NT2/D1 (cell line): ENCODE results near the gene GOLPH3.

Source experiments
- SUZ12 ChIP-seq: IDR thresholded peaks from 2 replicates; pipeline ENCODE4 v1.6.1; 2011; ENCODE audit not compliant: insufficient read length, insufficient read depth; ENCODE audit errors: extremely low read depth
- YY1 ChIP-seq: IDR thresholded peaks from 2 replicates; pipeline ENCODE4 v1.6.1; 2011; ENCODE audit not compliant: insufficient read length, insufficient read depth
- ZNF274 ChIP-seq: IDR thresholded peaks from 2 replicates; pipeline ENCODE4 v1.6.1; 2011; ENCODE audit warnings: mild to moderate bottlenecking, low read depth, low read length

DNA sequence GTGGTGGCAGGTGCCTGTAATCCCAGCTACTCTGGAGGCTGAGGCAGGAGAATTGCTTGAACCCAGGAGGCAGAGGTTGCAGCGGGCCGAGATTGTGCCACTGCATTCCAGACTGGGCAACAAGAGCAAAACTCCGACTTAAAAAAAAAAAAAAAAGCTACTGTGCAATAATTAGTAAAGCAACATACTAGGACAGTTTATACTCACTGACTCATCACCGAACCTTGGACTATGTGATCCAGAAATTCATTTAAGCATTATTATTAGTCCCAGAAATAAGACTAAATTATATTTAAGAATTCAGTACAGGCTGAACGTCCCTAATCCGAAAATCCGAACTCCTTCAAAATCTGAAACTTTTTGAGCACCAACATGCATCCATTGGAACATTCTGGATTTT is 37.8 kb downstream of the GOLPH3 start:
- TF ChIP-seq SUZ12 (no peak), ZNF274 (no peak), YY1 (no peak)
